Stimulated activated CD8-positive, alpha-beta memory T cell treated with anti-CD3 and anti-CD28 coated beads, Interleukin-7, amount 100 ng/mL, for 24 hours (primary cell): ENCODE results near the gene DGKD.

Experiments used
- DNase-seq: peaks from one replicate; pipeline ENCODE4 v3.0.0-alpha.2; 2020; ENCODE audit warnings: low read depth

The DGKD gene

GRCh38 chr2:233428438-233428837 is 74.1 kb downstream of the DGKD start:
- DNase-seq, result no peak

- DNase-seq, result no peak
Measured at GRCh38 chr2:233429175-233429897, 75.0 kb downstream of the DGKD start.

DNA sequence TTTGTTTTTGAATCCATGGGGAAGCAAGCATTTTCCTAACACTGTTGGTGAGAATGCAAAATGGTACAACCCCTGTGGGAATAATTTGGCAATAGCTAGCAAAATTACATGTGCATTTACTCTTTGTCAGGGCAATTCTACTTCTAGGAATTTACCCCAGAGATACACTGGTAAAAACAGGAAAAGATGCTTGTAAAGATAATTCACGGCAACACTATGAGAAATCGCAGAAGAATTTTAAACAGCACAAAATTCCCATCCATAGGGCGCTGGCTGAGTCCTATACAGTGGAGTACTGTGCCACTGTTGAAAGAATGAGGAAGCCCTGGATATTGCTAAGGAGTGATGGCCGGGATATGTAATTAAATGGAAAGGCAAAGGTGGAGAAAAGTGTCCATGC is 75.8 kb downstream of the DGKD start:
- DNase-seq, result no peak

GRCh38 chr2:233430651-233431050 is 76.4 kb downstream of the DGKD start:
- DNase-seq, result no peak

GRCh38 chr2:233433029-233433428 is 78.7 kb downstream of the DGKD start:
- DNase-seq, result no peak

DNA sequence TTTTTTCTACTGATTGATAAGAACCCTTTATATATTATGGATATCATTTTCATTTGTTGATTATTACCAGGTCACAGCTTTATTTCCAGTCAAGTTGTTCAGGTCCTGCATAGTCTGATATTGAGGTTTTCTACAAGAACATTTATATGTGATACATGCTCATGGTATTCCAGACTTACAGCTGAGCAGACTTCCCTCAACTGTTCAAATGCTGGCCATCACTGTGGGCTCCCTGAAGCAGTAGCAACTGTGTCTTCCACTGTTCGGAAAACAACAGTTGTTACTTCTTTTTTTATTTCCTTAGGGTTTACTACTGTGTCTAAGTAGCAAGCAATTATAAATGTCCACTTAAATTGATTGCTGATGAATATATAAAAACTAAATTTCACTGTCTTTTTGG is 79.5 kb downstream of the DGKD start:
- no peak for DNase-seq

DNA sequence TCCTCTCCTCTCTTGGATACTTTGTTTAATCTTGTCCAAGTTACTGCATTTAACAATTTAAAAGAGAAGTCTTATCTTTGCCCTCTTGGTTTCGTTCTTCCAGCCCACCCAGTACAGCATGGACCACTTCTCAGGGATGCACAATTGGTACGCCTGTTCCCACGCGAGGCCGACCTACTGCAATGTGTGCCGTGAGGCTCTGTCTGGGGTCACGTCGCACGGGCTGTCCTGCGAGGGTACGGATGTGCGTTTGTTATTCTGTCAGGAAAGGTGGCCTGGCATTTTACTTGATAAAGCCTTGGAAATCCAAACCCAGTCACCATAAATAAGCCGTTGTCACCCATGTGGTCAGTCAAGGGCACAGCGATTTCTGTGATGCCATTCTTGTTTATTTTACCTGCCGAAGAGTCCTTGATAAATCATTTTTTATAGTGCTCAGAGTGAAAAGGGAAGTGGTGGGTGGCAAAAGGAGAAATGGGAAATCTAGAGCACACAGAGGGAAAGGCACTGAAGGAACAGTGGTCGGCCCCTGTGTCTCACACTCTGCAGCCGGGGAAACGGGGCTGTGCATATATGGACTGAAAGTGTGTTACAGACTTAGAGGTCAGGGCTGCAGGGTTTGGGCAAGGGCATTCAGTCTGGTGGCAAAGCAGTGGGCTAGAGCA is 80.5 kb downstream of the DGKD start:
- DNase-seq, result no peak

- DNase-seq, result no peak
Measured at GRCh38 chr2:233435436-233436190, 81.3 kb downstream of the DGKD start.

DNA sequence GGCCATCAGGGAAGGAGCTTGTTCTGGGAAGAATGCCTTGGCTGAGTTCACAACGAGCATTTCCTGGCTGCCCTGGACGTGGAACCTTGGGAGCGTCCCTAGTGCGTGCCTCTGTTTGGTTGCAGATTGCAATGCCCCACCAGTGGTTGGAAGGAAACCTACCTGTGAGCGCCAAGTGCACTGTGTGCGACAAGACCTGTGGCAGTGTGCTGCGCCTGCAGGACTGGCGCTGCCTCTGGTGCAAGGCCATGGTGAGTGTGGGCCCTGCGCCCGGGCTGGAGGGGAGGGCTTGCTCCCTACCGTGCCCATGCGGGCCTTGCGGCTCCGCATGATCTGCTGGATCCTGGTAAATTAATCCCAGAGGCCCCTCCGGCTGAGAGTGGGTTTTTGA is 81.9 kb downstream of the DGKD start:
- DNase-seq, result no peak

- no peak for DNase-seq
Measured at GRCh38 chr2:233436691-233437438, 82.6 kb downstream of the DGKD start.

DNA sequence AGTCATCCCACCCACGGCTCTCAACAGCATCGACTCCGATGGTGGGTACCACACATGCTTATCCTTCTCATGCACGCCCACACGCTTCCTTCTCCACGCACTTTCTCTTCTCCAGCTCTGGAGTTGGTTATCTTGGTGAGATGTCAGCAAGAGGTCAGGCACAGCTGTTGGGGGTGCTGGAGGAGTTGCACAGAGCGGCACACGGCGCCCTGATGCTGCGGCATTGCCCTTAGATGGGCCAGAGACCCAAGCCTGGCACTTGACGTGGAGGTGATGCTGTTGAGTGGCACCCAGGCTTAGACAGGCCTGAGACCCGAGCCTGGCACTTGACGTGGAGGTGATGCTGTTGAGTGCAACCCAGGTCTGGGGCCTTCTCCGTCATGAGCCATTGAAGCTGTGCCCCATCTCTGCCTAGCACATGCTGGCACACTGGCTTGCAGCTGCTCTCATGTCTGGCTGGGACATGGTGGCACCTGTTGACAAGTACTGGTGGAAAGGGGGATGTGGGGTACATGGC is 83.2 kb downstream of the DGKD start:
- DNase-seq, result no peak

GRCh38 chr2:233438573-233439147 is 84.4 kb downstream of the DGKD start:
- no peak for DNase-seq

GRCh38 chr2:233439191-233439590 is 84.9 kb downstream of the DGKD start:
- no peak for DNase-seq

DNA sequence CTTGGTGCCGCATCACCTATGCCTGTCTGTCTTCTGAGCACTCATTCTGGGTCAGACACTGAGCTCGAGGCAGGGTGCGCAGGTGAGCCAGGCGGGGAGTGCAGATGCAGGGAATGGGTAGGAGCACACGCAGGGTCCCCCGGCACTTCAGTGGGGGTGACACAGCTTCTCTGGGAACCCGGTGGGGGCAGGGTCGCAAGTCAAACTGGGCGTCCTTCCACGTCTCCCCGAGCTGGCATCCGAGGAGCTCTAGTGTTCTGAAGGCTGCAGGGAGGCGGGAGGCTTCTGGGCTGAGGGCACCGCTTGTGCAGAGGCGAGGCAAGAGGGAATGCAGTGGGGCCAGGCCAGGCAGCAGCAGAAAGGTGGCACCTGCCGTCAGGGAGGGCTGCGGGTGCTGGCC is 86.0 kb downstream of the DGKD start:
- DNase-seq, result no peak

DNA sequence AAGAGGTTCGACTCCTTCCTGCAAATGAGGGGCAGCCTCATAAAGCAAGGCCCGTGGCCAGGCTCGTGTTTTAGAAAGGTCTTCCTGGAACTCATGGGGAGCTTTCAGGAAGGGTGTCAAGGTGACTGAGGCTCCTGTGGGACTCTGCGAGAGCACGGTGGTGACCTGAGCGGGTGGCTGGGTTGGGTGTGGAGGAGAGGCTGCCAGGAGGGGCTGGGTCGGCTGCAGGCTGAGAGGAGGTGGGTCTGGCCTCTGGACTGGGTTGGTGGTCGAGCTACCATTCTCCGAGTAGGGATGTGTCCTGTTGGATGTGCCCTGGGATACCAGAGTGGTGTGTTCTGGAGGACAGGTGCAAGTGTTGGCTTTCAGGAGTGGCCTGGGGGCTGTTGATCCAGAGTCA is 86.4 kb downstream of the DGKD start:
- no peak for DNase-seq

GRCh38 chr2:233441161-233442027 is 87.1 kb downstream of the DGKD start:
- DNase-seq, result no peak

DNA sequence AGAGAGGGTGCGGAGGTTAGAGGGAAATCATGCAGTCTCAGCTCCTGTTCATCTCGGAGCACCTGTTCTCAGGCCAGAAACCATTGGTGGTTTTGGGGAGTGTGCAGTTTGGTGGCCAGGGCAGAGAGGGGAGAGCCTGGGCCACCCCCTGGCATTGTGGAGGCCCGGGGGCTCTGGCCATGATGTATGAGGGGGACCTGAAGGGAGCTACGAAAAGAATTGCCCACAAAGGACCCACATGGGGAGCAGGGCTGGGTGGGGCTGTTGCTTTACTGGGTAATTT is 87.7 kb downstream of the DGKD start:
- no peak for DNase-seq

DNA sequence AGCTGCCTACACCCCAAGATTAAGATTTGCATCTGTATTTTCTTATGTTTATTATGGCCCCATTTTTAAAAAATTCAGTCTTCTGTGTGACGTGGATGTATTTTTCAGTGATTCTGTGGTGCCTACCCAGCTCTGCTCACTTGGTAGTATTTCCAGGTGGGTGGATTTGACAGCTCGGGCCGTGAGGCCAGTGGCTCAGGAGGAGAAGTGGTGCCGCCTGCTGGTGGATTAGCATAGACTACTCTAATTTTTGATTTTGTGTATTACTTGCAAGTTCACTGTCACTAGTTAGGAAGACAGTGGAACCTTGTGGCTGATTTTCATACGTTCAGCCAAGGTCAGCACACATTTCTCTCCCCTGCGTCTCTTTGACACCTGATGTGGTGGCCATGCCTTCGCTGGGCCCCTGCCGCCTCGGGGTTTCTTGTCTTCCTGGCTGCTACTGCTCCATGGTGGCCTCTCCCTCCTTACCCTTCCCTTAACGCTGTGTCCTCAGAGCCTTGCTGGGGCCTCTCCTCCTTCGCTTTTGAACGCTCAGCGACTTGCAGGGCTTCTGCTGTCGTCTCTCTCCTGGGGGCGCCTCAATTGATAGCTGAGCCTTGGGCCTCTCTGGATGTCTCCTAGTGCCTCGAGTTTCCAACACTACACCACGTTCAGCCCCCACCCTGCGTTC is 89.4 kb downstream of the DGKD start:
- peak; percentile 69 for DNase-seq

GRCh38 chr2:233444501-233444900 is 90.2 kb downstream of the DGKD start:
- no peak for DNase-seq

DNA sequence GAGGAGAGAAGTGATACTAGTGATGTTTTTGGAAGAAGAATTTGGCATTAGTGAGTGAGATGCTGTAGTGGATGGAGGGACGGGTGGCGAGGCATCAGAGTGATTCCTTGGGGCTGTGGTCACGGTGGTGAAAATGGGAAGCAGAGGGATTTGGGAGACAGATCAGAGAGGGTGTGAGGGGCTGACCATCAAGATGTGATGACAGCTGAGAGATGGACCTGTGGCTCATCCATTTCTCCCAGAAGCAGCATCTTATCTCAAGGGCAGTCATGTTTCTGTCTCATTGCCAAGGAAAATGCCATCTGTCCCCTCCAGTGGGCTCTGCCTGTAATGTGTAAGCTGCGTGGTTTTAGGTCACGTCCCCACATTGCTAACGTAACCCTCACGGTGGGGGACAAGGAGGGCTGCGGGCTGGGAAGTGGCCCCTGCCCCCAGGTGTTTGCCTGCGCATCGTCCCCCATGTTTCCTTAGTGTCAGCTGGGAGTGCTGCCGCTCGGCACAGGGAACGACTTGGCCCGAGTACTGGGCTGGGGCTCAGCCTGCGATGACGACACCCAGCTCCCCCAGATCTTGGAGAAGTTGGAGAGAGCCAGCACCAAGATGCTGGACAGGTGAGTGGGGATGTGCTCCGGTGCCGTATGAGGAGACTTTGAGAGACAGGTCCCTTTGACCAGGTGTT is 91.0 kb downstream of the DGKD start:
- no peak for DNase-seq
